Testis (tissue), 2 donors: ENCODE data around the gene WWP2.

Source experiments
- POLR2A ChIP-seq: fragments of 450-650 bp; IDR thresholded peaks from one replicate; pipeline ENCODE4 v1.6.1; 2017; ENCODE audit warnings: antibody characterized with exemption, mild to moderate bottlenecking, moderate library complexity
- TF ChIP-seq, protein P1 (sequence below), 3 experiments: fragments of 450-650 bp in 2 of 3; fragments of 200-600 bp in 1 of 3; sonication (generic) in 1 of 3; IDR thresholded peaks; one replicate each; pipeline ENCODE4 v1.5.1; 2016 to 2019; ENCODE audit warnings: antibody characterized with exemption in 3 of 3, mild to moderate bottlenecking in 2 of 3, moderate library complexity in 1 of 3

GRCh38 chr16:69932228-69932627 lies 170.1 kb downstream of the WWP2 start:
- TF ChIP-seq, protein P1, sequence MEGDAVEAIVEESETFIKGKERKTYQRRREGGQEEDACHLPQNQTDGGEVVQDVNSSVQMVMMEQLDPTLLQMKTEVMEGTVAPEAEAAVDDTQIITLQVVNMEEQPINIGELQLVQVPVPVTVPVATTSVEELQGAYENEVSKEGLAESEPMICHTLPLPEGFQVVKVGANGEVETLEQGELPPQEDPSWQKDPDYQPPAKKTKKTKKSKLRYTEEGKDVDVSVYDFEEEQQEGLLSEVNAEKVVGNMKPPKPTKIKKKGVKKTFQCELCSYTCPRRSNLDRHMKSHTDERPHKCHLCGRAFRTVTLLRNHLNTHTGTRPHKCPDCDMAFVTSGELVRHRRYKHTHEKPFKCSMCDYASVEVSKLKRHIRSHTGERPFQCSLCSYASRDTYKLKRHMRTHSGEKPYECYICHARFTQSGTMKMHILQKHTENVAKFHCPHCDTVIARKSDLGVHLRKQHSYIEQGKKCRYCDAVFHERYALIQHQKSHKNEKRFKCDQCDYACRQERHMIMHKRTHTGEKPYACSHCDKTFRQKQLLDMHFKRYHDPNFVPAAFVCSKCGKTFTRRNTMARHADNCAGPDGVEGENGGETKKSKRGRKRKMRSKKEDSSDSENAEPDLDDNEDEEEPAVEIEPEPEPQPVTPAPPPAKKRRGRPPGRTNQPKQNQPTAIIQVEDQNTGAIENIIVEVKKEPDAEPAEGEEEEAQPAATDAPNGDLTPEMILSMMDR (IDR thresholded peaks at IDR 0.05): no peak
- no peak for TF ChIP-seq POLR2A
